Neutrophil (primary cell): Measurements from ENCODE around the gene SIDT1.
A peak's percentile ranks its signal among the peaks of the same experiment; 100 is the strongest.

Experiments used
- H3K27ac ChIP-seq: fragments of 200-600 bp; sonication (generic); 2 replicates; pipeline ENCODE4 v1.5.1; 2016; ENCODE audit warnings: mild to moderate bottlenecking, moderate library complexity
- H3K27me3 ChIP-seq: fragments of 200-600 bp; sonication (generic); 2 replicates; pipeline ENCODE4 v1.6.0; 2016; ENCODE audit warnings: mild to moderate bottlenecking
- H3K36me3 ChIP-seq: fragments of 200-600 bp; sonication (generic); 2 replicates; pipeline ENCODE4 v1.5.1; 2017
- H3K4me1 ChIP-seq, 2 experiments: fragments of 200-600 bp in 1 of 2; sonication (generic) in 1 of 2; 1 replicate in 1 of 2; 2 replicates in 1 of 2; pipeline versions ENCODE4 v1.5.1 to v1.6.1; 2013 to 2016; ENCODE audit warnings: low read depth in 1 of 2, low read length in 1 of 2, mild to moderate bottlenecking in 1 of 2, moderate library complexity in 1 of 2; ENCODE audit not compliant: control insufficient read depth in 1 of 2, insufficient read depth in 1 of 2
- H3K4me3 ChIP-seq, 2 experiments: fragments of 200-600 bp in 1 of 2; sonication (generic) in 1 of 2; 1 replicate in 1 of 2; 2 replicates in 1 of 2; pipeline ENCODE4 v1.5.1; 2013 to 2016; ENCODE audit warnings: low read depth in 1 of 2, low read length in 1 of 2, mild to moderate bottlenecking in 1 of 2, moderate library complexity in 1 of 2
- H3K9me3 ChIP-seq: fragments of 200-600 bp; sonication (generic); 2 replicates; pipeline ENCODE4 v1.5.1; 2016
- TF ChIP-seq, protein P1 (sequence below): fragments of 200-600 bp; sonication (generic); IDR thresholded peaks from 2 replicates; pipeline ENCODE4 v1.5.1; 2016; ENCODE audit warnings: antibody characterized with exemption

Gene SIDT1

DNA sequence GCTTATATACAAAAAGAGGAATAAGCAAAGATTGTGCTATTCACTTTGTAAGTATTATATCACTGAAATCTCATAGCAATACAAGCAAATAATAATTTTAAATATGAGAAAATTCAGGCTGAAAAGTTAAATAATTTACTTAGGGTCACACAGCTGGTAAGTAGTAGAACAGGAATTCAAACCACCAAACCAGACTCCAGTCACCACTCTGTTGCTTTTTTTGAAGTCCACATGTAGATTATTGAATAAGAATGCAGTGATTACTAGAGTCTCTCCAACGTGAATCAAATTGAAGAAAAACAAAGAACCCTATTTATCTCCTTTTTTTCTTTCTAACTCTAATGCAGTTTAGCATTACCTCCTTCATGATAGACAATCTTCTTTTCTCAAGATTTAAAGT is 33.3 kb upstream of the SIDT1 start:
- no peaks in the 10 kb centered on the region for H3K27me3 ChIP-seq
- H3K9me3 ChIP-seq = no peaks in the 10 kb centered on the region
- H3K27ac ChIP-seq = no peak overlapping the region
- H3K36me3 ChIP-seq = peaks cover 3% of the 10 kb centered on the region
- TF ChIP-seq, protein P1, sequence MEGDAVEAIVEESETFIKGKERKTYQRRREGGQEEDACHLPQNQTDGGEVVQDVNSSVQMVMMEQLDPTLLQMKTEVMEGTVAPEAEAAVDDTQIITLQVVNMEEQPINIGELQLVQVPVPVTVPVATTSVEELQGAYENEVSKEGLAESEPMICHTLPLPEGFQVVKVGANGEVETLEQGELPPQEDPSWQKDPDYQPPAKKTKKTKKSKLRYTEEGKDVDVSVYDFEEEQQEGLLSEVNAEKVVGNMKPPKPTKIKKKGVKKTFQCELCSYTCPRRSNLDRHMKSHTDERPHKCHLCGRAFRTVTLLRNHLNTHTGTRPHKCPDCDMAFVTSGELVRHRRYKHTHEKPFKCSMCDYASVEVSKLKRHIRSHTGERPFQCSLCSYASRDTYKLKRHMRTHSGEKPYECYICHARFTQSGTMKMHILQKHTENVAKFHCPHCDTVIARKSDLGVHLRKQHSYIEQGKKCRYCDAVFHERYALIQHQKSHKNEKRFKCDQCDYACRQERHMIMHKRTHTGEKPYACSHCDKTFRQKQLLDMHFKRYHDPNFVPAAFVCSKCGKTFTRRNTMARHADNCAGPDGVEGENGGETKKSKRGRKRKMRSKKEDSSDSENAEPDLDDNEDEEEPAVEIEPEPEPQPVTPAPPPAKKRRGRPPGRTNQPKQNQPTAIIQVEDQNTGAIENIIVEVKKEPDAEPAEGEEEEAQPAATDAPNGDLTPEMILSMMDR = no peak
- no peaks in the 10 kb centered on the region for H3K4me1 ChIP-seq
- H3K4me3 ChIP-seq = no peak overlapping the region

DNA sequence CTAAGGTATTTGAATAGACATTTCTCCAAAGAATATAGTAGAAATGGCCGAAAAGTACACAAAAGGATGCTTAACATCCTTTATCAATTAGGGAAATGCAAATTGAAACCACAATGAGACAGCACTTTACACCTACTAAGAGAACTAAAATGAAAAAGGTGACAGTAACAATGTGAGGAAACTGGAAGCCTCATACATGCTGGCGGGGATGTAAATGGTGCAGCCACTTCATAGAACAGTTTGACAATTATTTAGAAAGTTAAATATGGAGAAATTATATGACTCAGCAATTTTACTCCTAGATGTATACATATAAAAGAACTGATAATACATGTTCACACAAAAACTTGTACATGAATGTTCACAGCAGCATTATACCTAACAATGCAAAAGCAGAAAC is 30.8 kb upstream of the SIDT1 start:
- Histone ChIP-seq H3K27ac (no peak overlapping the region), H3K4me3 (no peak overlapping the region), H3K36me3 (peaks cover 3% of the 10 kb centered on the region), H3K9me3 (no peaks in the 10 kb centered on the region), H3K27me3 (no peaks in the 10 kb centered on the region), H3K4me1 (no peaks in the 10 kb centered on the region)
- TF ChIP-seq, protein P1 = no peak

DNA sequence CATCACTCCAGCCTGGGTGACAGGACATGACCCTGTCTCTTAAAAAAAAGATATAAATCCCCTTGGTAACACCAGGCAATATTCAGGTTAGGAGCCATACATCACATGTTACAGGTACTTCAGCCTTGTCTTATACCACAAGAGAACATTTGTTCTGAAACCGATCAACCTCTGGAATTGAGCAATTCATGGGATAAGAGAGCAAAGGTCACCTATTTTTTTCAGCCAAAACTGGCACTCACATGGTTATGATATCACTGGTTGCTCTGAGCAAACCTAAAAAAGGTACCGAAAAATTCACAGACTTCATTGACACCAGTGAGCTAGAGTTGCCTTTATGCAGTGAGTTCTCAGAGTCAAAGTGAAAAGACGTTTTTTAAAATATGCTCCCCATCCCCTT is 26.5 kb upstream of the SIDT1 start:
- Histone ChIP-seq H3K27ac (no peak overlapping the region), H3K27me3 (no peaks in the 10 kb centered on the region), H3K4me3 (no peak overlapping the region), H3K4me1 (no peaks in the 10 kb centered on the region), H3K36me3 (no peaks in the 10 kb centered on the region), H3K9me3 (no peaks in the 10 kb centered on the region)
- TF ChIP-seq, protein P1 = no peak

DNA sequence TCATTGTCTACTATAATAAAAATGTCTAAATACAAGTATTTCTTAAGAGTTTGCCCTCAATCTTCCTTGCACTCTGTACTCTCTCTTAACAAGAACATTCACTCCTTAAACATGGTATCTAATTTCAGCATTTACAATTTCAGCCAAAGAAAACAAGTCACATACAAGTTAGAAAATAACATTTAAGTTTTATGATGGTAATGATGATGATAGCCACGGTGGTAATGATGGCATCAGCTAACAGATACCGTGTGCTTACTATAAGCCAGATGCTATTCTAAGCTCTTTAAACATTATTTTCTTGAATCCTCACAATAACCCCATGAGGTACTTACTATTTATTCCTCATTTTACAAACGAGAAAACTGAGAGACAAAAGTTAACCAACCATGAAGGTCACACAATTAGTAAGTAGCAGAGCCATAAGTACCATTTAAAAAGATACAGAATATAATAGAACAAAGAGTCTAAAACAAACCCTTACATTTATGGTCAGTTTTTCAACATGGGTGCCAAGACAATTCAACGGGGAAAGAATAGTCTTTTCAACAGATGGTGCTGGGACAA is 24.8 kb upstream of the SIDT1 start:
- H3K9me3 ChIP-seq = no peaks in the 10 kb centered on the region
- H3K27me3 ChIP-seq = no peaks in the 10 kb centered on the region
- no peak overlapping the region for H3K27ac ChIP-seq
- TF ChIP-seq, protein P1 = no peak
- no peak overlapping the region for H3K4me3 ChIP-seq
- H3K4me1 ChIP-seq = no peaks in the 10 kb centered on the region
- no peaks in the 10 kb centered on the region for H3K36me3 ChIP-seq

DNA sequence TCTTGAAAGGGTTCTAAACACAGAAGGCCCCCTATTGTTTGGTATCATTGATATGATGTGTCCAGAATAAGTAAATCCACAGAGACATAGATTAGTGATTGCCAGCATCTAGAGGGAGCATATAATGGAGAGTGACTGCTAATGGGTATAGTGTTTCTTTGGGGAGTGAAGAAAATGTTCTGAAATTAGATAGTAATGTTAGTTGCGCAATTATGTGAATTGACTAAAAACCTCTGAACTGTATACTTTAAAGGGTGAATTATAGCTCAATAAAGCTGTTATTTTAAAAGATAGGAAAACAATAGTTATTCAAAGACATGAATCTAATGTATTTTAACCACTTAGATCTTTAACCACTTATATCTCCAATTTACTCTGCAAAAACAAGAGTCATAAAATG is 23.4 kb upstream of the SIDT1 start:
- H3K9me3 ChIP-seq = no peaks in the 10 kb centered on the region
- H3K27ac ChIP-seq = no peak overlapping the region
- H3K36me3 ChIP-seq = no peaks in the 10 kb centered on the region
- peaks cover under 1 to 2% of the 10 kb centered on the region in 2 experiments for H3K4me1 ChIP-seq
- H3K27me3 ChIP-seq = no peaks in the 10 kb centered on the region
- H3K4me3 ChIP-seq = no peak overlapping the region
- TF ChIP-seq, protein P1 = no peak

DNA sequence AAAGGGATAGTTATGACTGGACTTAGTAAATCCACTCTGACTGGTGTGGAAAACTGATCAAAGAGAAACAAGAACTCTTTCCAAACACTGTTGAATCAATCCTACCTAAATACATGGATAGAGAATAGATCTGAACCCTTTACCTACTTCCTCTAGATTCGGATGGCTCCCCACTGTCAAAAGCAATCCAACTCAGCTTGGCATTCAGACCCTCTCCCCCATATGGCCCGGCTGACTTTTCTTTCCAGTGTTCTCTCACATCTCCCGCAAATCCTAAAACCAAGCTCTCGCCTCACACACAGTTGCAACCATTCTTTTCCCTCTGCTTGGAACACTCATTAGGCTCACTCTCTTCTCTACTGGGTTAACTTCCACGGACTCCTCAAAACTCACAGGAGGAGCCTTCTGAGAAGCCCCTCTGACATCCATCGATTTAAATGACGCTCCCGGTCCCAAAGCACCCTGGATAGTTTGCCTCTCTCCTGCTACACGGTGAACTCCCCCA is 18.0 kb upstream of the SIDT1 start:
- Histone ChIP-seq H3K27me3 (peaks cover 15% of the 10 kb centered on the region), H3K4me3 (peak overlapping the region; percentile 88 to 94), H3K9me3 (no peaks in the 10 kb centered on the region), H3K4me1 (peaks cover 18 to 21% of the 10 kb centered on the region in 2 experiments), H3K36me3 (no peaks in the 10 kb centered on the region), H3K27ac (peak overlapping the region; percentile 82)
- TF ChIP-seq, protein P1 = no peak
